Cardiac ventricle fibroblast (primary cell): ENCODE results near the gene DNAJC5G. TPM values are rescaled to one million over a fixed set of nuclear protein-coding genes. Genes with fewer than 3 reads are reported as not detected.

Experiments used
- total RNA-seq: library from RNA; depleted of rRNA; stranded (reverse); fragments of >200 nt; gene quantifications from 2 replicates; pipeline ENCODE4 v1.2.3, GENCODE V29; 2015

The DNAJC5G gene, protein sequence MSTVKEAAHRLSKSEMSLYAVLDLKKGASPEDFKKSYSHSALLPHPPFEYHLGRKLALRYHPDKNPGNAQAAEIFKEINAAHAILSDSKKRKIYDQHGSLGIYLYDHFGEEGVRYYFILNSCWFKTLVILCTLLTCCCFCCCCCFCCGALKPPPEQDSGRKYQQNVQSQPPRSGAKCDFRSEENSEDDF
- total RNA-seq, result not detected in 2 replicates

DNA sequence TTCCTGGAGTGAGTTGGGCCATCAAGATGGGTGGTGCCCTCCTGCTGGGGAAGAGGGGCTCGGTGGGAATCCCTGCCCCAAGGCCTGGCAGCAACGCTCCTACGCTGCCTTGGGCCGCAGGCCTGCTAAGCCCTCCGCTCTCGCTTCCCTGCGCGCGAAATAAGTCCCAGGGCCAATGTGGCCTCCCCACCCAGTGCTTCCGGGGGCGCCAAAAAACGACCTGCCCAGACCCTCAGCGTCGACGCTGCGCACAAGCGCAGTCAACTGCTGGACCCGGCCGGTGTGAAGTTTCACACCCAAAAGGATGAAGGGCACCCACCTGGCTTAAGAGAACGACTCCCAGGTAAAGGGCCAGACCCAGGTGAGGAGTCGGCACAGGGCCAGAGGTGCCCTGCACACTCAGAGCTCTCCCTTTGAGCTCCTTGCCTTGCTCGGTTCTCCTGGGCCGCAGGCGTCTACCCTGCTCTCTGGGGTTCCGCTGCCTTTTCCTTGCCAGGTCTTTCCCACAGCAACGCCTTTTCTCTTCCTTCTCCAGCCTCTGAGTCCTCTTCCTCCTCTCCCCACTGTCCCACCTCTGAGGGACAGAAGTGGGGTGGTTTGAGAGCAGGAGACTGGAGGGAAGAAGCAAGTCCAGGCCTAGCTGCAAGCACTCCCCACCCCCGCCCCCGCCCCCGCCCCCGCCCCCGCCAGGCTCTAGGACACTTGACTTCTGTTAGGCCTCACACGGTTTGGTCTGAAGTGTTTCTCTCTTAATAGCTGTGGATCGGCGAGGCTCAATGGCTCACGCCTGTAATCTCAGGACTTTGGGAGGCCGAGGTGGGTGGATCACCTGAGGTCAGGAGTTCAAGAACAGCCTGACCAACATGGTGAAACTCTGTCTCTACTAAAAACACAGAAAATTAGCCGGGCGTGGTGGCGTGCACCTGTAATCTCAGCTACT, at the start of gene DNAJC5G:
TSS of gene DNAJC5G (plus strand) at position 223 of the 940 bp plus-strand sequence. CDS start 1,296 bp downstream, outside the sequence.

DNA sequence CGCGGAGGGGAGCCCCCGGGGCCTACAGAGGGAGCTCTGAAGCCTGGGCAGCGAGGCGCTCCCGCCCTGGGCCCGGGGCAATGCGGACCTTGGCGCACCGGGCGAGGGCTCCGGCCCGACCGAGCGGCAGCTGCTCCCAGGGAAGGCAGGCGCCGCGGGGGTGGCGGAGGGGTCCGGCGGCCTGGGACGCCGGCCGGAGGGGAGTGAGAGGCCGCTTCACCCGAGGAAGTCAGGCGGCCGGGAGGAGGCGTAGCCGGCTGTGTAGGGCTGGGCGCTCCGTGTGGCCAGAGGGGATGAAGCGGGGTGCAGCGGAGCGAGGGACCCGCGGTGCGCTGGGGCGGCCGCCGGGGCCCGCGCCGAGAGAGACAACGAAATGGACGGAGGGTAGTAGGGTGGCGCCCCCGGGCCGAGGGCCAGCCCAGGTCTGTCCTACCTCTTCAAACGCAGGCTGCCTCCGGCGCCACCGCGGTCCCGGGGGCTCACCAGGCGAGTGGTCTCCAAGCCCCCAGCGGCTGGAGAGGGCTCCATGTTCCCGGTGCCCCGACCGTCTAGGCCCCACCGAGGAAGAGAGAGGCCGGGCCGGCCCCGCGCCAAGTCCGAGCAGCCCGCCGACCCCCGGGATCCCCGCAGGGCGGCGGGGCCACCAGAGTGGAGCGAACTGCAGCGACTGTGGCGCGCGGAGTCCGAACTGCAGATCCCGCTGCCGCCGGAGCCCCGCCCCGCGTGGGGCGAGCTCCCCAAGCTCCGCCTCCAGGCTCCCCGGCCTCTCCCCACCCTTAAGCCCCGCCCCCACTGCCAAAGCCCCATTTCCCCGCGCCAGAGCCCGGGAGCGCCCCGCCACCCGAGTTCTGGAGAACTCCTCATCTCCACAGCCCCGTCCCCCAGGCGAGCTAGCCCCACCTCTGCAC, 12.6 kb upstream of the DNAJC5G start, which contains the start of gene SLC30A3:
TSS of gene SLC30A3 (minus strand) at position 669 of the 908 bp plus-strand sequence. CDS start at position 528, 141 bp downstream.

DNA sequence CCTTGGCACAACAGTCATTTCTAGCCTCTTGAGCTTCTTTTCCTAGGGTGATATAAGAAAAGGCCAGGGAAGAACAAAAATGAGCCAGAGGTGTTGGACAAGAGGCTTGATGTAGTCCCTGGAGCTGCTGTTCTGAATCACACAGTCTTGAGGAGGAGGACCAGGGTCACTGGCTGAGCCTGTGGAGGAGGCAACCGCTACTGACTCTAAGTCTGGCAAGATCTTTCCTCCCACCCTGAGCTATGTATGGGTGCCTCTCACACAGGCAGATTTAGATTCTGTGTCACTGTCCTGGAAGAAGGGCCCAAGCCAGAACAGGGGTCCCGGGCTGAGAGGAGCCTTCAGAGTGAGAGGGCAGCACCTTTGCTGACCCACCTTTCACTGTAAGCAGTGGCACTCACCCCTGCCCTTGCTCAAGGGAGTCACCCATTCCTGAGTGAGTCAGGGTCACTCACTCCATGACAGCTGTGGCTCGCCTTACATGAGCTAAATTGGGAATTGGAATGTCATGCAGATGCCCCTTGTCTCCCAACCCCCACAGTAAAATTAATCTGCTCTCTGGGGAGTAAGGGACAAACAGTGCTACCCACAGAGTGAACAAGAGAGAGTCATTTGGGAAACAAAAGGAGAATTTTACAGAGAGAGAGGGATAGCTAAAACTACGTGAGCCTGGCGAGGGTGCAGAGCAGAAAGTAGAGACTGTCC, 6.8 kb downstream of the DNAJC5G start, which contains the start of gene TRIM54:
TSS of gene TRIM54 (plus strand) at position 575 of the 705 bp plus-strand sequence. CDS start 303 bp downstream, outside the sequence.

DNA sequence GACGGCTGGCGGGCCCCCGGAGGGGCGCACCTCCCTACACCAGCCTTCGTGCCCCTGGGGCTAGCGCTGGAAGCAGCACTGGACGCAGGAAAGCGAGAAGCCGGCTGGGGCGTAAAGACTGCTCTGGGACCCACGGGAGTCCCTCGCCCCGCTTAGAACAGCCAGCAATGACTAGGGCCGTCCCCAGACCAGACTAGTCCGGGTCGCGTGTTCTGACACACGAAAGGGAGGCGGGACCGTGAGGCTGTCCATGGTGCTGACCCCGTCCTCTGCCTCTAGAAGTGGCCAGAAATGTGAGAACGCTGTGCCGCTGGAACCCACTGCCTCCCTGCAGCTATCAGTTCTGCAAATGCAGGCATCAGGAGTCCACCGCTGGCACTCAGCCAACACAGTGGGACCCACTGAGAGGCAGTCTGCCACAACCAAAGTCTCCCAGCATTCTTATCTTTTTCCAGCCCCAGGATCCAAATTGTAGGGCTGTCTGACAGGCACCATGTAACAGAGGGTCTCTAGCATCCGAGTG, 33.2 kb downstream of the DNAJC5G start, which contains the start of gene UCN:
TSS of gene UCN (minus strand) at position 87 of the 523 bp plus-strand sequence. CDS start 550 bp downstream, outside the sequence.

DNA sequence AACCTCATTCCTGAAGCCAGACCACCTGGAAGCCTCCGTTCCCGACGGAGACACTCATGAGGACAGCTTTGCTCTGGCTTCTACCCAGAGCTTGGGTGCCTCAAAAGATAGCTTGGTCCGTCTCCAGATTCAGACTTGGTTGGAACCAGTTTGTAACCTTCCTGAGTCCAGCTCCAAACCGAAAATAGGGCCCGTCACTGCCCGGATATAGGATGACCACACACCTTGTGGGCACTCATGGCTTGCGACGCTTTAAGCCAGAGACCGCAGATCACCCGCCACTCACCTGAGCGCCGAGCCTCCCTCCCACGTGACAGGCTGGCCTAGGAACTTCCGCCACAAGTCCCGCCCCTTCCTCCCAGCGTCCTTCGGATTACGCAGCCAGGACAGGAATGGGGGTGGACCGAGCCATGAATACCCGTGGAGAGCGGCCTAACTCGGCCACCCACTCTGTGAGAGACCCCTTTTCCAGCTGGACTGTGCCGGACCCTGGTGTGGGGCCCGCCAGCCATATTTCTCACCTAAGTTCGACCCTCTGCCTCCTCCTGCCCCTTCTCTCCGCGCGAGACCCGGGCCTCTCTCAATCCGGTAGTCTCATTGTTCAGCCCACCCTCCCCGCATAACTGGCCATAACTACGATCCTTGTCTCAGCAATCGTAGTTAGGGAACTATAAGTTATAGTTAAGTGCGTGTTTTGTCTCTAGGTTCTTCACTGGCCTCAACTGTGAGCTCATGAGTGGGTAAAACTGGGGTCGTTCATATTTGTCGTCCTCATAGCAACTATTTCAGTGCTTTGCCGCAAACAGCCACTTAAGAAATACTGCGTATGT, 47.7 kb downstream of the DNAJC5G start, which contains the start of gene MPV17:
TSS of gene MPV17 (minus strand) at position 332 of the 830 bp plus-strand sequence. CDS start 580 bp downstream, outside the sequence.

Other genes with a start within 250 kb of the DNAJC5G start
- gene TMEM214, start 242.5 kb upstream of the DNAJC5G start, total RNA-seq, result 49.5 and 65.0 TPM in 2 replicates
- 10.2 and 12.7 TPM in 2 replicates for gene AGBL5, start 223.8 kb upstream of the DNAJC5G start, total RNA-seq
- gene OST4, start 203.8 kb upstream of the DNAJC5G start, total RNA-seq, result 215 and 321 TPM in 2 replicates
- gene EMILIN1, start 196.8 kb upstream of the DNAJC5G start, total RNA-seq, result 661 and 781 TPM in 2 replicates
- gene KHK, start 188.7 kb upstream of the DNAJC5G start, total RNA-seq, result 1.1 TPM in 1 of 2 replicates, not detected in the other
- gene CGREF1, start 156.3 kb upstream of the DNAJC5G start, total RNA-seq, result 9.6 and 12.3 TPM in 2 replicates
- gene ABHD1, start 151.6 kb upstream of the DNAJC5G start, total RNA-seq, result 0.06 TPM in 1 of 2 replicates, not detected in the other
- 54.4 and 60.6 TPM in 2 replicates for gene PREB, start 140.8 kb upstream of the DNAJC5G start, total RNA-seq
- not detected in 2 replicates for gene PRR30, start 136.0 kb upstream of the DNAJC5G start, total RNA-seq
- gene TCF23, start 126.4 kb upstream of the DNAJC5G start, total RNA-seq, result 0.10 and 0.44 TPM in 2 replicates
- 157 and 193 TPM in 2 replicates for gene ATRAID, start 63.4 kb upstream of the DNAJC5G start, total RNA-seq
- gene SLC5A6, start 63.2 kb upstream of the DNAJC5G start, total RNA-seq, result 12.2 and 13.5 TPM in 2 replicates
- 27.5 and 30.3 TPM in 2 replicates for gene CAD, start 58.1 kb upstream of the DNAJC5G start, total RNA-seq
- gene SLC30A3, start 12.4 kb upstream of the DNAJC5G start, total RNA-seq, result 0.06 and 0.10 TPM in 2 replicates
- not detected in 2 replicates for gene TRIM54, start 7.0 kb downstream of the DNAJC5G start, total RNA-seq
- gene UCN, start 33.0 kb downstream of the DNAJC5G start, total RNA-seq, result 1.1 and 1.2 TPM in 2 replicates
- gene MPV17, start 47.7 kb downstream of the DNAJC5G start, total RNA-seq, result 123 and 139 TPM in 2 replicates
- 23.2 and 28.6 TPM in 2 replicates for gene GTF3C2, start 81.3 kb downstream of the DNAJC5G start, total RNA-seq
- 28.6 and 35.0 TPM in 2 replicates for gene EIF2B4, start 94.9 kb downstream of the DNAJC5G start, total RNA-seq
- 87.7 and 96.2 TPM in 2 replicates for gene SNX17, start 95.2 kb downstream of the DNAJC5G start, total RNA-seq
- gene ZNF513, start 105.3 kb downstream of the DNAJC5G start, total RNA-seq, result 3.0 and 5.4 TPM in 2 replicates
- 51.3 and 53.0 TPM in 2 replicates for gene PPM1G, start 134.2 kb downstream of the DNAJC5G start, total RNA-seq
- 74.3 and 82.3 TPM in 2 replicates for gene NRBP1, start 153.2 kb downstream of the DNAJC5G start, total RNA-seq
- not detected in 2 replicates for gene KRTCAP3, start 166.9 kb downstream of the DNAJC5G start, total RNA-seq
- gene IFT172, start 214.3 kb downstream of the DNAJC5G start, total RNA-seq, result 10.6 and 21.5 TPM in 2 replicates
- 30.8 and 42.8 TPM in 2 replicates for gene FNDC4, start 219.8 kb downstream of the DNAJC5G start, total RNA-seq
- 0.34 and 0.44 TPM in 2 replicates for gene GCKR, start 221.4 kb downstream of the DNAJC5G start, total RNA-seq